HEK293 (cell line): Measurements from ENCODE around the gene TALDO1.

ENCODE experiments used
- BCL11A ChIP-seq: fragments of 450-650 bp; formaldehyde crosslinking; IDR thresholded peaks from 2 replicates; pipeline ENCODE4 v1.5.1; 2016; ENCODE audit warnings: low read depth, missing biosample characterization, missing genetic modification characterization
- EGR2 ChIP-seq: fragments of 450-650 bp; formaldehyde crosslinking; IDR thresholded peaks from 2 replicates; pipeline ENCODE4 v1.5.1; 2016; ENCODE audit warnings: low read depth, missing biosample characterization, missing genetic modification characterization
- ELK4 ChIP-seq: IDR thresholded peaks from 2 replicates; pipeline ENCODE4 v1.6.1; 2011; ENCODE audit warnings: mild to moderate bottlenecking, low read depth, low read length, borderline replicate concordance
- KLF10 ChIP-seq: fragments of 450-650 bp; IDR thresholded peaks from 2 replicates; pipeline ENCODE4 v1.5.1; 2018; ENCODE audit warnings: missing biosample characterization, mild to moderate bottlenecking, missing genetic modification characterization
- KLF7 ChIP-seq: fragments of 450-650 bp; formaldehyde crosslinking; IDR thresholded peaks from 2 replicates; pipeline ENCODE4 v1.5.1; 2016; ENCODE audit warnings: missing biosample characterization, missing genetic modification characterization, borderline replicate concordance
- OSR2 ChIP-seq: fragments of 450-650 bp; formaldehyde crosslinking; IDR thresholded peaks from 2 replicates; pipeline ENCODE4 v1.5.1; 2016; ENCODE audit warnings: missing biosample characterization, missing genetic modification characterization
- SETDB1 ChIP-seq: IDR thresholded peaks from one replicate; pipeline ENCODE4 v1.6.1; 2017; ENCODE audit warnings: mild to moderate bottlenecking, low read length, moderate library complexity, mixed read lengths; ENCODE audit not compliant: insufficient read length
- SP2 ChIP-seq: fragments of 450-650 bp; formaldehyde crosslinking; IDR thresholded peaks from 2 replicates; pipeline ENCODE4 v1.5.1; 2016; ENCODE audit warnings: missing biosample characterization, missing genetic modification characterization
- SP3 ChIP-seq: fragments of 450-650 bp; formaldehyde crosslinking; IDR thresholded peaks from 2 replicates; pipeline ENCODE4 v1.5.1; 2016; ENCODE audit warnings: missing biosample characterization, missing genetic modification characterization
- TRIM28 ChIP-seq: IDR thresholded peaks from 2 replicates; pipeline ENCODE4 v1.6.1; 2011; ENCODE audit warnings: low read length, control low read depth, borderline replicate concordance
- ZBTB21 ChIP-seq: fragments of 450-650 bp; formaldehyde crosslinking; IDR thresholded peaks from 2 replicates; pipeline ENCODE4 v1.5.1; 2017; ENCODE audit warnings: missing biosample characterization, missing genetic modification characterization
- ZBTB8A ChIP-seq: fragments of 450-650 bp; formaldehyde crosslinking; IDR thresholded peaks from 2 replicates; pipeline ENCODE4 v1.5.1; 2016; ENCODE audit warnings: missing biosample characterization, missing genetic modification characterization
- ZFP37 ChIP-seq: fragments of 450-650 bp; formaldehyde crosslinking; IDR thresholded peaks from 2 replicates; pipeline ENCODE4 v1.5.1; 2016; ENCODE audit warnings: missing biosample characterization, missing genetic modification characterization
- ZNF140 ChIP-seq: fragments of 450-650 bp; formaldehyde crosslinking; IDR thresholded peaks from 2 replicates; pipeline ENCODE4 v1.5.1; 2016; ENCODE audit warnings: missing biosample characterization, missing genetic modification characterization
- ZNF16 ChIP-seq: fragments of 450-650 bp; formaldehyde crosslinking; IDR thresholded peaks from 2 replicates; pipeline ENCODE4 v1.5.1; 2016; ENCODE audit warnings: low read depth, missing biosample characterization, missing genetic modification characterization
- ZNF280D ChIP-seq: fragments of 450-650 bp; formaldehyde crosslinking; IDR thresholded peaks from 2 replicates; pipeline ENCODE4 v1.5.1; 2016; ENCODE audit warnings: missing biosample characterization, missing genetic modification characterization
- ZNF302 ChIP-seq: fragments of 450-650 bp; formaldehyde crosslinking; IDR thresholded peaks from 2 replicates; pipeline ENCODE4 v1.5.1; 2016; ENCODE audit warnings: missing biosample characterization, missing genetic modification characterization, low read depth
- ZNF324 ChIP-seq: fragments of 450-650 bp; formaldehyde crosslinking; IDR thresholded peaks from 2 replicates; pipeline ENCODE4 v1.5.1; 2016; ENCODE audit warnings: missing biosample characterization, missing genetic modification characterization
- ZNF664 ChIP-seq: fragments of 450-650 bp; formaldehyde crosslinking; IDR thresholded peaks from 2 replicates; pipeline ENCODE4 v1.5.1; 2016; ENCODE audit warnings: missing biosample characterization, missing genetic modification characterization
- ZNF701 ChIP-seq: fragments of 450-650 bp; formaldehyde crosslinking; IDR thresholded peaks from 2 replicates; pipeline ENCODE4 v1.5.1; 2016; ENCODE audit warnings: missing biosample characterization, missing genetic modification characterization
- ZSCAN30 ChIP-seq: fragments of 450-650 bp; IDR thresholded peaks from 2 replicates; pipeline ENCODE4 v1.5.1; 2018; ENCODE audit warnings: missing biosample characterization, mild to moderate bottlenecking, missing genetic modification characterization, moderate library complexity
- TF ChIP-seq, protein P1 (sequence below): fragments of 450-650 bp; formaldehyde crosslinking; IDR thresholded peaks from 2 replicates; pipeline ENCODE4 v1.5.1; 2016; ENCODE audit warnings: missing biosample characterization, missing genetic modification characterization
- TF ChIP-seq, protein P2 (sequence below): fragments of 450-650 bp; formaldehyde crosslinking; IDR thresholded peaks from 2 replicates; pipeline ENCODE4 v1.5.1; 2016; ENCODE audit warnings: missing biosample characterization, missing genetic modification characterization
- TF ChIP-seq, protein P3 (sequence below): fragments of 450-650 bp; formaldehyde crosslinking; IDR thresholded peaks from 2 replicates; pipeline ENCODE4 v1.5.1; 2016; ENCODE audit warnings: missing biosample characterization, missing genetic modification characterization

The TALDO1 gene

GRCh38 chr11:797296-798092, 50.2 kb downstream of the TALDO1 start (continued):
- peak; percentile 68 for TF ChIP-seq OSR2 (tag by site-specific recombination)
- TF ChIP-seq SETDB1, result no peak
- peak; percentile 59 for TF ChIP-seq SP2 (tag by site-specific recombination)
- TF ChIP-seq KLF7 (tag by site-specific recombination), result no peak
- TF ChIP-seq, protein P1, sequence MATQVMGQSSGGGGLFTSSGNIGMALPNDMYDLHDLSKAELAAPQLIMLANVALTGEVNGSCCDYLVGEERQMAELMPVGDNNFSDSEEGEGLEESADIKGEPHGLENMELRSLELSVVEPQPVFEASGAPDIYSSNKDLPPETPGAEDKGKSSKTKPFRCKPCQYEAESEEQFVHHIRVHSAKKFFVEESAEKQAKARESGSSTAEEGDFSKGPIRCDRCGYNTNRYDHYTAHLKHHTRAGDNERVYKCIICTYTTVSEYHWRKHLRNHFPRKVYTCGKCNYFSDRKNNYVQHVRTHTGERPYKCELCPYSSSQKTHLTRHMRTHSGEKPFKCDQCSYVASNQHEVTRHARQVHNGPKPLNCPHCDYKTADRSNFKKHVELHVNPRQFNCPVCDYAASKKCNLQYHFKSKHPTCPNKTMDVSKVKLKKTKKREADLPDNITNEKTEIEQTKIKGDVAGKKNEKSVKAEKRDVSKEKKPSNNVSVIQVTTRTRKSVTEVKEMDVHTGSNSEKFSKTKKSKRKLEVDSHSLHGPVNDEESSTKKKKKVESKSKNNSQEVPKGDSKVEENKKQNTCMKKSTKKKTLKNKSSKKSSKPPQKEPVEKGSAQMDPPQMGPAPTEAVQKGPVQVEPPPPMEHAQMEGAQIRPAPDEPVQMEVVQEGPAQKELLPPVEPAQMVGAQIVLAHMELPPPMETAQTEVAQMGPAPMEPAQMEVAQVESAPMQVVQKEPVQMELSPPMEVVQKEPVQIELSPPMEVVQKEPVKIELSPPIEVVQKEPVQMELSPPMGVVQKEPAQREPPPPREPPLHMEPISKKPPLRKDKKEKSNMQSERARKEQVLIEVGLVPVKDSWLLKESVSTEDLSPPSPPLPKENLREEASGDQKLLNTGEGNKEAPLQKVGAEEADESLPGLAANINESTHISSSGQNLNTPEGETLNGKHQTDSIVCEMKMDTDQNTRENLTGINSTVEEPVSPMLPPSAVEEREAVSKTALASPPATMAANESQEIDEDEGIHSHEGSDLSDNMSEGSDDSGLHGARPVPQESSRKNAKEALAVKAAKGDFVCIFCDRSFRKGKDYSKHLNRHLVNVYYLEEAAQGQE, result no peak
- no peak for TF ChIP-seq ZNF302 (tag by site-specific recombination)
- peak; percentile 53; the same call in 1 of the 2 replicates for TF ChIP-seq BCL11A (tag by site-specific recombination)
- TF ChIP-seq, protein P2, sequence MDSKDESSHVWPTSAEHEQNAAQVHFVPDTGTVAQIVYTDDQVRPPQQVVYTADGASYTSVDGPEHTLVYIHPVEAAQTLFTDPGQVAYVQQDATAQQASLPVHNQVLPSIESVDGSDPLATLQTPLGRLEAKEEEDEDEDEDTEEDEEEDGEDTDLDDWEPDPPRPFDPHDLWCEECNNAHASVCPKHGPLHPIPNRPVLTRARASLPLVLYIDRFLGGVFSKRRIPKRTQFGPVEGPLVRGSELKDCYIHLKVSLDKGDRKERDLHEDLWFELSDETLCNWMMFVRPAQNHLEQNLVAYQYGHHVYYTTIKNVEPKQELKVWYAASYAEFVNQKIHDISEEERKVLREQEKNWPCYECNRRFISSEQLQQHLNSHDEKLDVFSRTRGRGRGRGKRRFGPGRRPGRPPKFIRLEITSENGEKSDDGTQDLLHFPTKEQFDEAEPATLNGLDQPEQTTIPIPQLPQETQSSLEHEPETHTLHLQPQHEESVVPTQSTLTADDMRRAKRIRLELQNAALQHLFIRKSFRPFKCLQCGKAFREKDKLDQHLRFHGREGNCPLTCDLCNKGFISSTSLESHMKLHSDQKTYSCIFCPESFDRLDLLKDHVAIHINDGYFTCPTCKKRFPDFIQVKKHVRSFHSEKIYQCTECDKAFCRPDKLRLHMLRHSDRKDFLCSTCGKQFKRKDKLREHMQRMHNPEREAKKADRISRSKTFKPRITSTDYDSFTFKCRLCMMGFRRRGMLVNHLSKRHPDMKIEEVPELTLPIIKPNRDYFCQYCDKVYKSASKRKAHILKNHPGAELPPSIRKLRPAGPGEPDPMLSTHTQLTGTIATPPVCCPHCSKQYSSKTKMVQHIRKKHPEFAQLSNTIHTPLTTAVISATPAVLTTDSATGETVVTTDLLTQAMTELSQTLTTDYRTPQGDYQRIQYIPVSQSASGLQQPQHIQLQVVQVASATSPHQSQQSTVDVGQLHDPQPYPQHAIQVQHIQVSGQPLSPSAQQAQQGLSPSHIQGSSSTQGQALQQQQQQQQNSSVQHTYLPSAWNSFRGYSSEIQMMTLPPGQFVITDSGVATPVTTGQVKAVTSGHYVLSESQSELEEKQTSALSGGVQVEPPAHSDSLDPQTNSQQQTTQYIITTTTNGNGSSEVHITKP, result peak; percentile 66; the same call in 1 of the 2 replicates
- peak; percentile 89 for TF ChIP-seq KLF10
- TF ChIP-seq EGR2, result 0 out of 2 replicates have a peak, but pooled peaks have one; percentile 23
- no peak for TF ChIP-seq ZSCAN30 (tag by site-specific recombination)
- TF ChIP-seq ZNF664, result no peak
- TF ChIP-seq, protein P3, sequence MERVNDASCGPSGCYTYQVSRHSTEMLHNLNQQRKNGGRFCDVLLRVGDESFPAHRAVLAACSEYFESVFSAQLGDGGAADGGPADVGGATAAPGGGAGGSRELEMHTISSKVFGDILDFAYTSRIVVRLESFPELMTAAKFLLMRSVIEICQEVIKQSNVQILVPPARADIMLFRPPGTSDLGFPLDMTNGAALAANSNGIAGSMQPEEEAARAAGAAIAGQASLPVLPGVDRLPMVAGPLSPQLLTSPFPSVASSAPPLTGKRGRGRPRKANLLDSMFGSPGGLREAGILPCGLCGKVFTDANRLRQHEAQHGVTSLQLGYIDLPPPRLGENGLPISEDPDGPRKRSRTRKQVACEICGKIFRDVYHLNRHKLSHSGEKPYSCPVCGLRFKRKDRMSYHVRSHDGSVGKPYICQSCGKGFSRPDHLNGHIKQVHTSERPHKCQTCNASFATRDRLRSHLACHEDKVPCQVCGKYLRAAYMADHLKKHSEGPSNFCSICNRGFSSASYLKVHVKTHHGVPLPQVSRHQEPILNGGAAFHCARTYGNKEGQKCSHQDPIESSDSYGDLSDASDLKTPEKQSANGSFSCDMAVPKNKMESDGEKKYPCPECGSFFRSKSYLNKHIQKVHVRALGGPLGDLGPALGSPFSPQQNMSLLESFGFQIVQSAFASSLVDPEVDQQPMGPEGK, result peak; percentile 81
- no peak for TF ChIP-seq ZNF701 (tag by site-specific recombination)
- no peak for TF ChIP-seq ZFP37 (tag by site-specific recombination)
- no peak for TF ChIP-seq ZNF324 (tag by site-specific recombination)
- no peak; the same call in 1 of the 2 replicates for TF ChIP-seq ZBTB8A
- TF ChIP-seq ZNF280D (tag by site-specific recombination), result no peak
- TF ChIP-seq TRIM28, result 0 out of 2 replicates have a peak, but pooled peaks have one; percentile 38
- no peak for TF ChIP-seq ZBTB21 (tag by site-specific recombination)
- TF ChIP-seq ZNF16, result no peak
- no peak for TF ChIP-seq ZNF140
- peak; percentile 58 for TF ChIP-seq SP3
- TF ChIP-seq ELK4, result no peak
